GM18951 (cell line): ENCODE data around the gene SLC39A1.

Experiments
- POLR2A ChIP-seq: IDR thresholded peaks from 4 replicates; pipeline ENCODE4 v1.6.1; 2011; ENCODE audit warnings: mild to moderate bottlenecking; ENCODE audit not compliant: insufficient read length, insufficient read depth; ENCODE audit errors: extremely low read depth
- in situ Hi-C: fragments of 300-500 bp; cut with MboI; formaldehyde crosslinking; loops from one replicate; pipeline ENCODE4 v1.12.0; 2022; ENCODE audit warnings: low sequenced_read_pairs, mixed read lengths, inconsistent platforms; ENCODE audit not compliant: unreplicated experiment

SLC39A1 gene

DNA sequence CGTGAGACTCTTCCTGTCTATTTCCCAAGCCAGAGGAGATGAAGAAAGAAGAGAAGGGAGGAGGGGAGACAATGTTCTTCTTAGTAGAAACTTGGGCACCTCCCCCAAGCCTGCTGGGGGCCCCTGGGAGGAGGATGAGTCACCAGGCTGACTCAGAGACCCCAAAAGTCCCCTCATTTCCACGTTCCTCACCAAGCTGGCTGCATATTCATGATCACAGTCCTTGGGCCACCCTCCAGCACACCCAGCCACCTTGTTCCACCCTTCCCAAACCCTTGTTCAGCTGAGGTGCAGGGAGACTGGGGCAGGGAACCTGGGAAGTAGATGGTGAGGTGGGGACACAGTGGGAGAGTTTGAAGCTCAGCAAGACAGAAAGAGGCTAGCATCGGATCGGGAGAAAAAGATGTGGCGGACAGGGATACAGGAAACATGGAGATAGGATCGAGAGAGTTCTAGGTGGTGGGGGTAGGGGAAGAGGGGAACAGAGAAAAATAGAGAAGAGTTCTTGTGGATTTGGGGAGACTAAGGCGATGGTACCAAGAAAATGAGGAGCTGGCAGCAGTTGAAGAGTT is 22.1 kb upstream of the SLC39A1 start:
- TF ChIP-seq POLR2A: no peak
- in situ Hi-C loops: loop anchor here (10.0 to 25.0 kb wide), 4 partner anchors 161 to 473 kb away; partner anchors contain the start of genes ILF2 and NPR1

GRCh38 chr1:153984123-153984894 is 21.0 kb upstream of the SLC39A1 start:
- in situ Hi-C loops: loop anchor here (10.0 to 25.0 kb wide), 4 partner anchors 160 to 472 kb away; partner anchors contain the start of genes ILF2 and NPR1
- no peak for TF ChIP-seq POLR2A

DNA sequence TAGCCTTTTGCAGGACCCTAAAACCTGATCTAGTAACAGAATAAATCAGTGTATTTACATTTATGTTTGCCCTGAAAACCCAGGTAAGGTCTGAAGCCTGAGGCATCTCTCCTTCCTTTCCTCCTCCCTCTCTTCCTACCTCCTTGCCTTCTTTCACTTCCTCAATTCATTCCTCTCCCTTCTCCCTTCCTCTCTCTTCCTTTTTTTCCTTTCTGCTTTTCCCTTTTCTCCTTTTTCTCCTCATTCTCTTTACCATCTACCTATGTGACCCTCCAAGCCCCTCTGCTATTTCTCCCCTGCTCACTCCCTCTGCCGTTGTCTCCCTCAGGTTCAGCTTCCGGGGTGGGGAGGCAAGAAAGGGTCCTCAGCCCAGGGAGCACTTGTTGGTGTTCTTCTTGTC is 18.4 kb upstream of the SLC39A1 start:
- in situ Hi-C loops: loop anchor here (10.0 to 25.0 kb wide), 4 partner anchors 157 to 469 kb away; partner anchors contain the start of genes ILF2 and NPR1

DNA sequence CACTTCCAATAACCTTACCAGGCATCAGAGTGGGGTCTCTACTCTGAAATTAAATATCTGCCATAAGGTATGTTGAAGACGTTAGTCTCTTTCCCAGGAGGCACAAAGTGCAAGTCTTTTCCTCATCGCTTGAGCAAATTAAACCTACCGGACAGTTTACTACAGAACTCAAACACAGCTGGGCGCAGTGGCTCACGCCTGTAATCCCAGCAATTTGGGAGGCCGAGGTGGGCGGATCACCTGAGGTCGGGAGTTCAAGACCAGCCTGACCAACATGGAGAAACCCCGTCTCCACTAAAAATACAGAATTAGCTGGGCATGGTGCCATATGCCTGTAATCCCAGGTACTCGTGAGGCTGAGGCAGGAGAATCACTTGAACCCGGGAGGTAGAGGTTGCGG is 15.8 kb upstream of the SLC39A1 start:
- in situ Hi-C loops: loop anchor here (25.0 kb wide), 1 partner anchor 467 kb away; no protein-coding TSS in a partner anchor

GRCh38 chr1:153978274-153978909 is 15.1 kb upstream of the SLC39A1 start:
- in situ Hi-C loops: loop anchor here (25.0 kb wide), 1 partner anchor 466 kb away; no protein-coding TSS in a partner anchor
- no peak for TF ChIP-seq POLR2A

DNA sequence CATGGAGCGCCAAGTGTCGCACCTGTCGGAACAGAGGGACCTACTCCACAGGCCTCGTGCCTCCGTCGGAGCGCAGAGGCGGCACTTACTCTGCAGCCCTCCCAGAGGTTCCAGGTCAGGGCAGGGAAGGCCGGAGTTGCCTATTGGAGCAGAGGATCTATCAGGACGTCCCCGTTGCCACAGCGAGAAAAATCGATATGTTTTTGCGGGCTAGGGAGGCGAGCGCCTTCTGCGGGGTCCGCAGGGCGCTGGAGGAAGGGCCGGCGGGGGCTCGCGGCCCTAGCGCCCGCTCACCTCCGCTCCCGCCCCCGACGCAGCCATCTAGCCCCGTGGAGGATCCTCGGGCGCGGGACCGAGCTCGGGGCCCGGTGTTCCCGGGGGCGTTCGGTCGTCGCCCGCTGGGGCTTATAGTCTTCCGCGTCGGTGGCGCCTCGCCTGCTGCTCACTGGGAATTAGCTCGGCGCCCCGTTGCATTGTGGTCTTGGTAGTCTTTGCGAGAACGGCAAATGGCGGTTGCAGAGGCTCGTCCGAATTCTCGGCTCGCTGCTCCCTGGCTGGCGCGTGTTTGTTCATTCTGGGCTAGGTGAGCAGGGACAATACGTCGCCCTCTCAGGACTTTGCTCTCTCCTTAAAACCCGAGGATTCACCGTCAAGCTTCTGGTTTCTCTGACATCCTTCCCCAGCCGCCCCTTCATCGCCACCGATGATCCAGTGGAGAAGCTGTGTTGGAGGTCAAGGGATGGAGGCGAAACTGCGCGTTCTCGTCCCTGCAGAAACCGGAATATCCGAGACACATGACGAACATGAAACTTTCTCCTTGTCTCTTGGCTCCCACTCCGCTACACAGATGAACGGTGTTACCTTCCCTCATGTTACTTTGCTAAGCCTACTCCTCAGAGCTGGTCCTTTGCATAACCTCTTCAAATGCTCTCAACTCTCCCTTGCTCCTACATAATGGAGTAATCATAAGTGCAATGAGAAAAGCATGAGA is 14.2 kb upstream of the SLC39A1 start, which contains the start of gene JTB:
Gene JTB (minus strand): TSS at position 425 of the 991 bp plus-strand sequence. CDS start 422 bp downstream, at position 3.
- TF ChIP-seq POLR2A: peak; percentile 97
- in situ Hi-C loops: loop anchor here (25.0 kb wide), 1 partner anchor 465 kb away; no protein-coding TSS in a partner anchor

- no peak for TF ChIP-seq POLR2A
- in situ Hi-C loops: loop anchor here (25.0 kb wide), 1 partner anchor 465 kb away; no protein-coding TSS in a partner anchor
Measured at GRCh38 chr1:153976819-153977249, 13.5 kb upstream of the SLC39A1 start.

DNA sequence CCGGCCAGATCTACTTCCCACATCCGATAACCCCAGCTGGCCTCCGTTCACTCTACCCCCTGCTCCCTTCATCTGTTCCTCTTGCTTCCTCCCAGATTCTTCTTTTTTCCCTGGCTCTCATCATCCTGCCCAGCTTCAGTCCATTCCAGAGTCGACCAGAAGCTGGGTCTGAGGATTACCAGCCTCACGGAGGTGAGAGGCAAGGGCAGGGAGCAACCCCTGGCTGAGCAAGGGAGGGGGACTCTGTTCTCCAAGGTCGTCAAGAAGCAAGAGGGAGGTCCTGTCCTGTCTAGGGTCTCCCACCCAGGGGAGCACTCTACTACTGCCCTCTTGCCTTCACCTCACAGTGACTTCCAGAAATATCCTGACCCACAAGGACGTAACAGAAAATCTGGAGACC is 10.2 kb upstream of the SLC39A1 start:
- TF ChIP-seq POLR2A: no peak
- in situ Hi-C loops: no loop called here

GRCh38 chr1:153973071-153973470 is 9.7 kb upstream of the SLC39A1 start:
- TF ChIP-seq POLR2A: peak; percentile 6
- in situ Hi-C loops: no loop called here

- no peak for TF ChIP-seq POLR2A
- in situ Hi-C loops: no loop called here
Measured at GRCh38 chr1:153970346-153970745, 7.0 kb upstream of the SLC39A1 start.

GRCh38 chr1:153968972-153969371 is 5.6 kb upstream of the SLC39A1 start:
- no peak for TF ChIP-seq POLR2A
- in situ Hi-C loops: no loop called here

GRCh38 chr1:153968408-153968807 is 5.1 kb upstream of the SLC39A1 start:
- in situ Hi-C loops: no loop called here

More at GRCh38 chr1:153968408-153968807, 5.1 kb upstream of the SLC39A1 start:
- TF ChIP-seq POLR2A: no peak
